GM18502 (cell line): ENCODE results near the gene CNST.
"Not testable (repeated sequence)": the region's sequence is repeated elsewhere in the genome, so short reads cannot be mapped to it uniquely, and the experiment has no call there.

Source experiments
- ATAC-seq: cut with Tn5 transposase; IDR thresholded peaks from one replicate; pipeline ENCODE4 v1.9.1; 2021; ENCODE audit warnings: mild to moderate bottlenecking; ENCODE audit not compliant: unreplicated experiment, poor library complexity

Gene CNST

DNA sequence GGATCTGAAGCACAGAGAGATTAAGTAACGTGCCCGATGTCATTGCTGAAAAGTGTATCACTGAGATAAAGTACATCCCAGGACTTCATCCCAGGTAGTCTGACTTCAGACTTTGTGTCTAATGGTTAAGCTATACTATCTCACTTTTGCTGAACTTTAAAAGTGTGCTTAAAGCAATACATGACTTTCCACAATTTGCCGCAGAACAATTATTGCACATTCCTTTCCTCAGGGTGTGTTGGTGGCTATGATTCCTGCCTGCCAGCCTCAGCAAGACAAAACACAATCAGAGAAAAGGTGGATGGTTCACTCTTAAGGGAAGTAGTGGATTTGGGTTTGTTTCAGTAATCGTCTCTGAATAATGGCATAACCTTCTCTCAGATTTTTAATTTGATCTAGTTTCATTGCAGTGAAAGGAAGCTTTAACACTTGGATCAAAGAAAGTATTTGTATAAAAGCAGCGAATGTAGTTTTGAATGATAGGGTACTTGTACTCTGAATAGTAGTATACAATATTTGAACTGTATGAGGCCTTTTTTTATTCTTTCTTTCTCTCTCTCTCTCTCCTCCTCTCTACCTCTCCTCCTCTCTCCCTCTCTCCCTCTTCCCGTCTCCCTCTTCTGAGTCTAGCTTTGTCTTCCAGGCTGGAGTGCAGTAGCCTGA, 47.0 kb downstream of the CNST start:
- ATAC-seq: no peak

GRCh38 chr1:246617156-246617555, 50.9 kb downstream of the CNST start:
- ATAC-seq: no peak

GRCh38 chr1:246617768-246618167, 51.5 kb downstream of the CNST start:
- ATAC-seq: no peak

DNA sequence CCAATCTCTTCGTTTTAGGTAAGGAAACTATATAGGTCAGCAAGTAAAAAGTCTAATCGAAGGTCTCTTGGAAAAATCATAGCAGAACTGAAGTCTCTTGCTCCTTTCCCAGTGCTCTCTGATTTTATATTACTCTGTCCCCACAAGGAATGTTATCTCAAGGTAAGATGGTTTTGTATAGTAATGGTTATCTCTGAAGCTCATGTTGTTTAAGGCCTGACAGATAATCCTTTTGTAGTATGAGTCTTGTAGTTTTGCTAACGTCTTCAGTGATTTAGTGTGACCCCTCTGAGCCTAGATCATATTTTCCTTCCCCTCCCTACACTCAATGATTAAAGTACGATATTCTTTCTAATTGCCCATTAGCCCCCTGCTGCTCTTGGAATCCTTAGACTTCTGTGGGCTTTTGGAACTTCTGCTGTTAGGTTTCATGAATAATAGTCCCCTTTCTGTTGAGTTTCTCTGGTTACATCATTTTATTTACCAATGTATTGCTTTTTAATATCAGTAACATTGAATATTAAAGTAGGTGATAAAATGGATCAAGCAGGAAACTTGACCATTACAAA, 52.1 kb downstream of the CNST start:
- no peak for ATAC-seq

DNA sequence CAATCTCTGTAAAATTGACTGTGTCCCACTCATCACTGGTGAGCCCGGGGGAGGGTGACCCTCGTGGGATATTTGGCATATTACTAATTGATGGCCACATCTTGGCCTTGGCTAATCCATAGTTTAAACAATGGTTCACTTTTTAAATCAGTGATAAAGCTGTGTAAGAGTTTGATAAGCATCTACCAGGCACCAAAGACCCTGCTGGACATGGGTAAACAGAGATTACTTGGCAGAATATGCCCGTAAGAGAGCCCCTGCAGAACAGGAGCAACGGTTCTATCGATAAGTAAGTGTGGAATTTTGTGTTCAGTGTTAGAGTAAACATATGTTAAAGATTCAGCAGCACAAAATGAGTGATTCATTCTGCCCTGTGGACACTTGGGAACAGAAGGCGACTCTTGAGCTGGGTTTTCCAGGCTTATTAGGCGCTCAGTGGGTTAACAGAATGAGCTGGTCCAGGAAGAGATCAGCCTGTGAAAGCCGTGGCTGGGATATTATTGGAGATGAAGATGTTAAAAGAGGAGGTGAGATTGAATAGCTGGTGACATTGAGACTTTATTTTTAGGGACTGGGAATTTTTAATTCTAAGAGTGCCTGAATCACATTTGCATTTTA, 55.9 kb downstream of the CNST start:
- ATAC-seq: no peak

DNA sequence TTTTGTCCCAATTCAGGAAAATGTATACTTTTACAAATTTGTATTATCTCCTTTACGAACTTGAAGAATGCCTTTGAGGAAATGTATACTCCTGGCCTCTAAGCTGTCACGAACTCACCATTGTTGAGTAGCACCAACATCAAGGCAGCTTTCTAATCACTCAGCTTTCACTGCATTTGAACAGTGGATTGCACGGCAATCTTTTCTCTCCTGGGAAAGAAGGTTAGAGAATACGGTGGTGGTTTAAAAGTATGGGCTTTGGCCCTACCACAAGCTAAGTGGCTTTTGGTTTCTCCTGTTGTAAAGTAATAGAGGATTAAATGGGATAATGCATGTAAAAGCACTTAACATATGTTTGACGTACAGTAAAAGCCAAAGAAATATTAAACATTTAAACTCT, 57.8 kb downstream of the CNST start:
- ATAC-seq: no peak

GRCh38 chr1:246629030-246629429, 62.8 kb downstream of the CNST start:
- peak; percentile 97 for ATAC-seq

DNA sequence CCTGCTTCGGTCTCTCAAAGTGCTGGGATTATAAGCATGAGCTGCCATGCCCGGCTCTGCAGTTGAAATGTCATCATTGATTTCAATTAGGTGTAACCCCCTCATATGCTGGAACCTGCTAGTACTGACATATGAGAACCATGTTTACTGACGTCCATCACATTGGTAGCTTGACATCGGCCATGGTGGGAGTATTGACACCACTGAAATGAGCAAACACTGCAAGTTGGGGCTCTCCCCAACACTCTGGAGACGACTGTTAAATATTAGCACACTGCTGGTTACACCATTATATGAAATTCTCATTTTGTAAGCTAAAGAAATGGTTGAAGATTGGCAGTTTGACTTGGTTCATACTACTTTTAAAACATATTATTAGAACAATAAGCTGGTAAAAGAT, 63.7 kb downstream of the CNST start:
- no peak for ATAC-seq

GRCh38 chr1:246631426-246631825, 65.2 kb downstream of the CNST start:
- no peak for ATAC-seq

DNA sequence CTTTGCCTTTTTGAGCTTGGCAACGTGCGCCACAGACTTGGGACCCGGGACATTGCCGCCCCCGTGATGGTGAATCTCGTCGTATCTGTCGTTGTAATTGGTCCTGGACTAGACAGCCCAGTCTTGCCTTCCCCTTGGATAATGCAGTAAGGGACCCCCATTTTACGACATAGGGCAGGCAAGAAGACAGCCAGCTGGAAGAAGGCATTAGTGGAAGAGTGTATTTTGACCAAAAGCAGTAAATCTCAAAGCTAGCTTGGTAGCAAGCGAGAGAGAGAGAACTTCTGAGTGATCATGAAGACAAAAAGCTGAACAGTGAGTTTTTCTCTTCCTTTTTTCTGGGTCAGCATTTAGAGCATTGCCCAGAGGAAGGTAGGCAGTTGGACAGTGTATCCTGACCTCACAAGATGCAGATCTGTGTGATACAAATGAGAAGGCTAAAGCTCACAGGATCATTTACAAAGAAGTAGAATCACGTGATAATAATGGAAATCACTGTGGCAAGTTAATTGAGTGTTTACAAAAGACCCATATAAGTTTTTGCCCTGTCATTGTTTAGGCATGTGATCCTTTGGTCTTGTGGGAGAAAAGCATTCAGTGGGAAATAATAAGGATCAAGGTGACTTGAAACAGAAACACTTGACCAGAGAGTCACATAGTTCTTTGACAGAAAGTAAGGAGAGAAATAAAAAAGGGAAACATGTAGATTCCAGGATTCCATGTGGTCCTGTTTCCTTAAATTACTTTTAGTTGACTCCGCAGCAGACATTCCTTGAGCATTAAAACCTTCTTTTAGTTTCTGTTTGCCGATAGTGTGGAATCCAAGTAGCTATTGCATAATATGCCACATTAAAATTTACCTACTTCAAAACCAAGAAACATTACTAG, 66.3 kb downstream of the CNST start:
- no peak for ATAC-seq

DNA sequence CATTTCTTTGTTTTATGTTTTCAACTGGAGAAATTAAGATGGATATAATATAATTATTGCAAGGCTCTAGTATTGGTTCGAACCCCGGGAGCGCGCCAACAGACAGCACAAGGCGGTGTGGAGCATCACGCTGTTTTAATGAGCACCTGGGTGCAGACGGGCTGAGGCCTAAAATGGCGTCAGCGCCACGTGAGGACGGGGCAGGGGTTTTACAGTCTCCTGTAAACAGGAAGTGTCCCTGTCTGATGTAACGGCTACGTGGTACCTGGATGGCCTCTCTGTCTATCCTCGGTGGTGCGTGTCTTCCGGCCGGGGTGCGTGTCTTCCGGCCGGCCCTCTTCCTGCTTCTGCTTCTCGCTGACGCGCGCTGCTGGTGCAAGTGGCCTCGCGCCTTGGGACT, 68.4 kb downstream of the CNST start:
- not testable (repeated sequence) for ATAC-seq

- no peak for ATAC-seq
Observed at GRCh38 chr1:246638941-246639655, 72.8 kb downstream of the CNST start.

- ATAC-seq: no peak
Observed at GRCh38 chr1:246639732-246640131, 73.5 kb downstream of the CNST start.

DNA sequence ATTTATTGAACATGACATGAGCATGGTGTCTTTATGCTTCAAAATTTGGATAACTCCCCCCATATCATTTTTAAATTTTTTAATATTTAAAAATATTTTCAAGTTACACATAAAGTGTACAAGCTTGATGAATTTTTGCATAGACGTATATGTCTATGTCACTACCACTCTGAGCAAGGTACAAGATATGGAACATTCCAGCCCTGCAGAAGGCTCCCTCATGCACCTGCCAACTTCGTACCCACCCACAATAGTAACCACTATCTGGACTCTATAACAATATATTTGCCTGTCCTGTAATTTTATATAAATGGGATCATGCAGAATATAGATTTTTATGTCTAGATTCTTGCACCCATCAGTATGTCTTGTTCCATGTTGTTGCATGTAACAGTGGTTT, 74.5 kb downstream of the CNST start:
- ATAC-seq: no peak

DNA sequence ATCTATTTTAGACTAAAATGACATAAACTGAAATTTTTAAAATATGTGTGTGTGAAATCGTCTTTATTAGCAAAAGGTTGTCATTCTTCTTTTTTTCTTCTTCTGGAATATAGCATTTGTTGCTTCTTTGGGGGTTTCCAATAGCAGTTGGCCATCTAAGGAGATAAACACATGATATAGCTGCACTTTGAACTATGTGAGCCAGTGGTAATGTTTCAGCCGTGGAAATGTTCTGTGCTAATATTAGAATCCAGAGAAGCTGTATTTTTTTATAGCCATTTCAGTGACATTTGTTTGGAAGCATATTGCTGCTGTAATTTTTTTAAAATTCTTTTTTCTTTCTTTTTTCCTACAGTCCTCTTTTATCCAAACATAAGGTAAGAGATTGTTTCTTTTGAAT, 75.1 kb downstream of the CNST start:
- no peak for ATAC-seq

DNA sequence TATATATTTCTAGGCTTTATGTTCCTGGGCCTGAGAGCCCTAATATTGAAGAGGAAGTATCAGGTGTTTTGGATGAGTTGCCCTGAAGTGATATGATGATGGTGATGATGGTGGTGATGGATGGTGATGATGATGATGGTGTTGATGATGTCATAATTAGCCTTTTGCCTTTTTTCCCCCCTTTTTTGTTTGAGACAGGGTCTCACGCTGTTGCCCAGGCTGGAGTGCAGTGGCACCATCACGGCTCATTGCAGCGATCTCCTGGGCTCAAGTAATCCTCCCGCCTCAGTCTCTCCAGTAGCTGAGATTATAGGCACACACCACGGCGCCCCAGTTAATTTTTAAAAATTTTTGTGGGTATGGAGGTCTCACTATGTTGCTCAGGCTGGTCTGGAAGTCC, 76.5 kb downstream of the CNST start:
- ATAC-seq: no peak

- no peak for ATAC-seq
Observed at GRCh38 chr1:246647113-246647512, 80.9 kb downstream of the CNST start.

- no peak for ATAC-seq
Observed at GRCh38 chr1:246647513-246647912, 81.3 kb downstream of the CNST start.

DNA sequence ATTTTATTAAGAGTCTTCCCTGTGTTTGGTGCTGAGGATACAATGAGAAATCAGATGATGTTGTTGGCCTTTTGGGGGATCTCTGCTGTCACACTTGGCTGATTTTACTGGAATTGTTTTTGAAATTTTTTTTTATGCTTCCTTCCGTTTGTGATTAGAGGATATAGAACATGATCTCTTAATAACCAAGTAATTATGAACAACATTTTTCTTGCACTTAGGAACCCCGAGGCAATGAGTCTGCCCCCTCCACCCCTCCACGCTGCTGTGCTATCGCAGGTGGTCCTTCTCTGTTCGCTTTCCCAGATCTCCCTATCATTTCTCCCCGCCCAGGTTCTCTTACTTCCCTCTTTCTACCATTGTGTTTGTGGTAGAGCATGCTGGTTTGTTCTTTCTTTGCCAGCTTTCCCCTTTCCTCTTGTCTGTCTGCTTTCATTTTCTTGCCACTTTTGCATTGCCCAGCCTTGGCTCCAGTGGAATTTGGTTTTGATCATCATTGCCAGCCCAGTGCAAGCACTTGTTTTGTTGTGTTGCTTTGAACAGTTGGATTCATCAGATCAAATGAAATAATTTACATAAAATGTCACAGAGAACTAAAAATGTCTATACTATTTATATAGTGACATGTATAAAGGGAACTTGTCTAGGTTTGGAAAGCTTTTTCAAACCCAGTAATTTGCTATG, 84.9 kb downstream of the CNST start:
- no peak for ATAC-seq

GRCh38 chr1:246658567-246658966, 92.3 kb downstream of the CNST start:
- no peak for ATAC-seq
